ENCODE data around the gene TAF1B.

DNA sequence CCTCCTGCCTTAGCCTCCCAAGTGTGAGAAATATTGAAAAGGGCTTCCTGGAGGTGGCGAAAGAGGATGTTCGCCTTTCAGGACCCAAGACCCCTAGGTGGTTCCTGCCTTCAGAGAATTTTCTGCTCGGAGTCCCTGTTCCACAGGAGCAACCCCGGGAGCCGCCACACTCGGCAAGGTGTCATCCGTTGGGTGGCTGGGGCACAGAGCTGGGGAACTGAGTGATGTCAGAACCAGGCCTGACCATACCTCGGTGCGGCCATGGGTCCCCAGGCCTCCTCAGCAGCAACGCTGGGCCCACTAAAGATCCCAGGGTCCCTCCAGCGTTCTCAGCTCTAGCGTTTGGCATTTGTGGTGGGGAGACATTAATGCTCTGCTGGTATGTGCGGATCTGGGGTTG, 23.7 kb upstream of the TAF1B start:
- TF ChIP-seq, protein P1, sequence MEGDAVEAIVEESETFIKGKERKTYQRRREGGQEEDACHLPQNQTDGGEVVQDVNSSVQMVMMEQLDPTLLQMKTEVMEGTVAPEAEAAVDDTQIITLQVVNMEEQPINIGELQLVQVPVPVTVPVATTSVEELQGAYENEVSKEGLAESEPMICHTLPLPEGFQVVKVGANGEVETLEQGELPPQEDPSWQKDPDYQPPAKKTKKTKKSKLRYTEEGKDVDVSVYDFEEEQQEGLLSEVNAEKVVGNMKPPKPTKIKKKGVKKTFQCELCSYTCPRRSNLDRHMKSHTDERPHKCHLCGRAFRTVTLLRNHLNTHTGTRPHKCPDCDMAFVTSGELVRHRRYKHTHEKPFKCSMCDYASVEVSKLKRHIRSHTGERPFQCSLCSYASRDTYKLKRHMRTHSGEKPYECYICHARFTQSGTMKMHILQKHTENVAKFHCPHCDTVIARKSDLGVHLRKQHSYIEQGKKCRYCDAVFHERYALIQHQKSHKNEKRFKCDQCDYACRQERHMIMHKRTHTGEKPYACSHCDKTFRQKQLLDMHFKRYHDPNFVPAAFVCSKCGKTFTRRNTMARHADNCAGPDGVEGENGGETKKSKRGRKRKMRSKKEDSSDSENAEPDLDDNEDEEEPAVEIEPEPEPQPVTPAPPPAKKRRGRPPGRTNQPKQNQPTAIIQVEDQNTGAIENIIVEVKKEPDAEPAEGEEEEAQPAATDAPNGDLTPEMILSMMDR (IDR thresholded peaks at IDR 0.05) = no peak
- no peak for TF ChIP-seq ZFX (IDR thresholded peaks at IDR 0.05; ENCODE audit: borderline replicate concordance)
